ENCODE measurements around the gene CD300LF. TPM values are rescaled to one million over a fixed set of nuclear protein-coding genes. Genes with fewer than 3 reads are reported as not detected.

The CD300LF gene
- total RNA-seq, 1 experiment from 2014 or later: not detected

- BruUV-seq (replicated peaks): no TSS peak
- POLR2A ChIA-PET: interaction anchor here (1.0 kb wide), 1 partner anchor 88 kb away, joined by 3 read pairs; no protein-coding TSS in a partner anchor
Observed at GRCh38 chr17:74647871-74648672, 64.7 kb downstream of the CD300LF start.

More at GRCh38 chr17:74647871-74648672, 64.7 kb downstream of the CD300LF start:
- no peaks in the 10 kb centered on the region for H3K9me2 ChIP-seq (ENCODE audit: insufficient read depth)
- no peak for ATAC-seq
- TF ChIP-seq CTCF (IDR thresholded peaks at IDR 0.05 in 2 of 3, conservative IDR thresholded peaks at IDR 0.05 in 1 of 3; ENCODE audit: borderline replicate concordance in 1 of 3, insufficient read depth in 1 of 3, low read depth in 2 of 3, low read length in 2 of 3) (no peak), EGR1 (IDR thresholded peaks at IDR 0.05; ENCODE audit: low read depth) (no peak), ZBTB33 (IDR thresholded peaks at IDR 0.05; ENCODE audit: extremely low read depth, insufficient replicate concordance, low read length) (no peak), YY1 (IDR thresholded peaks at IDR 0.05; ENCODE audit: extremely low read depth, insufficient replicate concordance, low read depth, low read length) (no peak), ZNF274 (IDR thresholded peaks at IDR 0.05; ENCODE audit: low read depth, low read length) (no peak), EZH2phosphoT487 (IDR thresholded peaks at IDR 0.05; ENCODE audit: borderline replicate concordance) (no peak), JUND (IDR thresholded peaks at IDR 0.05) (no peak)
- no peak overlapping the region for H3K27ac ChIP-seq (ENCODE audit: low read depth, low read length)
- H2AFZ ChIP-seq (ENCODE audit: low read depth, low read length, poor library complexity, severe bottlenecking): no peak overlapping the region
- no peak overlapping the region for H3K4me2 ChIP-seq (ENCODE audit: low read length)
- no peaks in the 10 kb centered on the region for H3K79me2 ChIP-seq (ENCODE audit: insufficient read depth, low read length)
- H3K9me3 ChIP-seq (ENCODE audit: control insufficient read depth in 1 of 2, insufficient read depth in 1 of 2, low read depth in 1 of 2, low read length in 2 of 2): no peaks in the 10 kb centered on the region
- intact Hi-C loops (cut with micrococcal nuclease): no loop called here
- no peaks in the 10 kb centered on the region for H3K4me1 ChIP-seq (ENCODE audit: control insufficient read depth in 1 of 2, insufficient read depth in 2 of 2, low read length in 2 of 2)
- DNase-seq (ENCODE audit: low read depth, low spot score): no peak
- no peak overlapping the region for H3K9ac ChIP-seq (ENCODE audit: low read length)
- no peaks in the 10 kb centered on the region for H3K36me3 ChIP-seq (ENCODE audit: control insufficient read depth in 1 of 2, insufficient read depth in 2 of 2, low read length in 2 of 2)
- ChIA-PET CTCF (interaction anchor here (2.6 kb wide), 1 partner anchor 9 kb away, joined by 16 read pairs; no protein-coding TSS in a partner anchor), RAD21 (ENCODE audit: low non-redundant PET in 1 of 2, low total read pairs in 2 of 2, uncharacterized antibody in 2 of 2, unreplicated experiment in 2 of 2) (interaction anchor here in 1 of 2 experiments (0.6 to 0.9 kb wide), 2 partner anchors 9 to 66 kb away, joined by 3 to 4 read pairs; no protein-coding TSS in a partner anchor)
- no peak overlapping the region for H3K4me3 ChIP-seq (replicated peaks in 1 of 2; ENCODE audit: low read depth in 1 of 2, low read length in 2 of 2)
- H4K20me1 ChIP-seq (ENCODE audit: insufficient read depth): no peaks in the 10 kb centered on the region
- peaks cover 79% of the 10 kb centered on the region for H3K27me3 ChIP-seq (ENCODE audit: insufficient read depth, low read length)
